NCI-H1694 (cell line): Measurements from ENCODE around the gene CDX2.

Source experiments
- DNase-seq: peaks from one replicate; lab custom pipeline; 2025; lab: John Stamatoyannopoulos, UW

CDX2 gene

GRCh38 chr13:27915301-27916207 is 53.6 kb downstream of the CDX2 start:
- DNase-seq = no peak

DNA sequence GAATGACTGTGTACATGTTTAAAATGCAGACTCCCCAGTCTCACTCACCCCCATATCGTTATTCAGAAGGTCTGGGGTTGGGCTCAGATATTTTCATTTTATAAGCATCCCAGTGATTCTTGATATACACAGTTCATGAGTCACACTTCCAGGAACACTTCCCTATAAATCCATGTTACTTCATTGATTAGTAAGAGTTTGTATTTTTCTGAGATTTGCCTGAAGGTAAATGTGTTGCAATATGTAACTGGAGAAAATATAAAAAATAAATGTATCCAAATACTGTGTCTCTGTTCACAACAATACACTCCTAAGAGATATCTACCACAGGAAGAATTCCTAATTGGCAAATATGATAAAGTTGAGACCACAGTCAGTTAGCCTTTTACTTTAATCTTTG is 56.0 kb downstream of the CDX2 start:
- no peak for DNase-seq

DNA sequence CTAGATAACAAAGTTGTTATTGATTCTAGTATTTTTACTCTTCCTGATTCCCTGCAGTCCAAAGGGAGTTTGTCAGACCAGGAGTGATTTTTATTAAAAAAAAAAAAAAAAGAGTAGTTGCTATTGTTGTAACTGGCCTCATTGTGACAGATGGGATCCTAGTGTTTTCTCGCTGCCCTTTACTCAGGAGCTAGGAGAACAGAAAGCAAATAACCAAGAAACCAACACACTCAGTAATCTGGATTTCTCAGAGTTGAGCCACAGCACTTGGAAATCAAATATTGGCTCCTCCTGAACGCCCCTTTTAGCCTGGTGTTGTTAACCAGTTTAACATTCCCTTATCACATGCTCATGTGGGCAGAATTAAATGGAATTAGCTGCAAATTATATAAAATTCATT is 57.6 kb downstream of the CDX2 start:
- no peak for DNase-seq
